LNCaP clone FGC (cell line): ENCODE results near the gene KIF5C.
"Not testable (repeated sequence)": the region's sequence is repeated elsewhere in the genome, so short reads cannot be mapped to it uniquely, and the experiment has no call there.

Experiments used
- DNase-seq: peaks from one replicate; pipeline ENCODE4 v3.0.0-alpha.2; 2011; ENCODE audit warnings: low read depth
- H3K4me3 ChIP-seq: 2 replicates; pipeline ENCODE4 v1.5.1; 2011; ENCODE audit warnings: mild to moderate bottlenecking, low read depth, low read length, control low read depth
- TF ChIP-seq, protein P1 (sequence below): IDR thresholded peaks from 2 replicates; pipeline ENCODE4 v1.5.1; 2012; ENCODE audit warnings: mild to moderate bottlenecking; ENCODE audit not compliant: control insufficient read depth, insufficient read depth; ENCODE audit errors: extremely low read depth

Gene KIF5C

GRCh38 chr2:148853458-148853857 lies 21.6 kb upstream of the KIF5C start:
- DNase-seq, result no peak
- TF ChIP-seq, protein P1, sequence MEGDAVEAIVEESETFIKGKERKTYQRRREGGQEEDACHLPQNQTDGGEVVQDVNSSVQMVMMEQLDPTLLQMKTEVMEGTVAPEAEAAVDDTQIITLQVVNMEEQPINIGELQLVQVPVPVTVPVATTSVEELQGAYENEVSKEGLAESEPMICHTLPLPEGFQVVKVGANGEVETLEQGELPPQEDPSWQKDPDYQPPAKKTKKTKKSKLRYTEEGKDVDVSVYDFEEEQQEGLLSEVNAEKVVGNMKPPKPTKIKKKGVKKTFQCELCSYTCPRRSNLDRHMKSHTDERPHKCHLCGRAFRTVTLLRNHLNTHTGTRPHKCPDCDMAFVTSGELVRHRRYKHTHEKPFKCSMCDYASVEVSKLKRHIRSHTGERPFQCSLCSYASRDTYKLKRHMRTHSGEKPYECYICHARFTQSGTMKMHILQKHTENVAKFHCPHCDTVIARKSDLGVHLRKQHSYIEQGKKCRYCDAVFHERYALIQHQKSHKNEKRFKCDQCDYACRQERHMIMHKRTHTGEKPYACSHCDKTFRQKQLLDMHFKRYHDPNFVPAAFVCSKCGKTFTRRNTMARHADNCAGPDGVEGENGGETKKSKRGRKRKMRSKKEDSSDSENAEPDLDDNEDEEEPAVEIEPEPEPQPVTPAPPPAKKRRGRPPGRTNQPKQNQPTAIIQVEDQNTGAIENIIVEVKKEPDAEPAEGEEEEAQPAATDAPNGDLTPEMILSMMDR, result no peak

DNA sequence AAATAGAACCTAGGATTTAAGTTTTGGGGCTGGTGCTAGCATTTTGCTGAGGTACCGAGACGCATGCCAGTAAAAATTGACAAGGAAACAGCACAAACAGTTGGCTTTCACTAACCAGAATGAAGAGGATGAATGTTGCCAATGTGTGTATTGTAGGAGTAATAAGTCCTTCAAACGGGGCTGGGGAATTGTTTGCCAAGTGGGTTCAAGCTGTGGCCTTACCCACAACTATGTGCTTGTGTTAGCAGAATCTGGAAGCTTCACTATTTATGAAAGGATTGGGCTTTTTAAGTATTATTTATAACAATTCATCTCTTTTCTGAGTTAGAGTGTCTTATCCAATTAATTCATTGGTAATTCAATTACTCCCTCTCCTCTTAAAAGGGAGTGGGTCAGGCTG lies 15.0 kb upstream of the KIF5C start:
- H3K4me3 ChIP-seq, result no peak overlapping the region
- TF ChIP-seq, protein P1, result no peak
- no peak for DNase-seq

More at GRCh38 chr2:148853458-148853857, 21.6 kb upstream of the KIF5C start:
- H3K4me3 ChIP-seq, result no peak overlapping the region

- TF ChIP-seq, protein P1, result no peak
- no peak for DNase-seq
- H3K4me3 ChIP-seq, result no peak overlapping the region
Observed at GRCh38 chr2:148861367-148861766, 13.7 kb upstream of the KIF5C start.

DNA sequence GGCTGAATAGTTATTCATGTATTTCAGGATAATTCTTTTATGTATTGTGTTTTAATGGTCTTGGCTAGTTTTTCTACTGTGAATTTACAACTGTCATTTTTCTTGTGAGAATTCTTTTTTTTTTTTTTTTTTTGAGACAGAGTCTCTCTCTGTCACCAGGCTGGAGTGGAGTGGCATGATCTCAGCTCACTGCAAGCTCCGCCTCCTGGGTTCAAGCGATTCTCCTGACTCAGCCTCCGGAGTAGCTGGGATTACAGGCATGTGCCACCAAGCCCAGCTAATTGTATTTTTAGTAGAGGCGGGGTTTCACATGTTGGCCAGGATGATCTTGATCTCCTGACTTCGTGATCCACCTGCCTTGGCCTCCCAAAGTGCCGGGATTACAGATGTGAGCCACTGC lies 12.5 kb upstream of the KIF5C start:
- not testable (repeated sequence) for H3K4me3 ChIP-seq, DNase-seq

DNA sequence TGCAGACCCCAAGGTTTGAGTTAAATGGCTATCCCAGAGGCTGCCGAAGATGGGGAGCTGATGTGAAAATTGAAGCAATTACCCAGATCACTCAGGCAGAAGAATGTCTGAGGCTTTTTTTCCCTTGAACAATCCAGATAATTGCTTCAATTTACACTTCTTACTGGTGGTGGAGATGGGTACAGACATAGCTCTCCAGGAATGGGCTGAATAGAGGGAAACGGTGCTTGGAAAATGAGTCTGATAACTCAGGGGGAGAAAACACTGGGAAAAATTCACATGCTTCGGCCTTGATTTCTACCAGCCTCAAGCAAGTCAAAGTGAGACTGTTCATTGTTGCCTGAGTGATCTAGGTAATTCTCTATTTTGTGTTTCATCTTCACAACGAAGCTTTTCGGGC lies 9.5 kb upstream of the KIF5C start:
- TF ChIP-seq, protein P1, result no peak
- no peak for DNase-seq
- H3K4me3 ChIP-seq, result no peak overlapping the region

GRCh38 chr2:148866091-148866490 lies 8.9 kb upstream of the KIF5C start:
- H3K4me3 ChIP-seq, result no peak overlapping the region
- DNase-seq, result no peak
- TF ChIP-seq, protein P1, result no peak

DNA sequence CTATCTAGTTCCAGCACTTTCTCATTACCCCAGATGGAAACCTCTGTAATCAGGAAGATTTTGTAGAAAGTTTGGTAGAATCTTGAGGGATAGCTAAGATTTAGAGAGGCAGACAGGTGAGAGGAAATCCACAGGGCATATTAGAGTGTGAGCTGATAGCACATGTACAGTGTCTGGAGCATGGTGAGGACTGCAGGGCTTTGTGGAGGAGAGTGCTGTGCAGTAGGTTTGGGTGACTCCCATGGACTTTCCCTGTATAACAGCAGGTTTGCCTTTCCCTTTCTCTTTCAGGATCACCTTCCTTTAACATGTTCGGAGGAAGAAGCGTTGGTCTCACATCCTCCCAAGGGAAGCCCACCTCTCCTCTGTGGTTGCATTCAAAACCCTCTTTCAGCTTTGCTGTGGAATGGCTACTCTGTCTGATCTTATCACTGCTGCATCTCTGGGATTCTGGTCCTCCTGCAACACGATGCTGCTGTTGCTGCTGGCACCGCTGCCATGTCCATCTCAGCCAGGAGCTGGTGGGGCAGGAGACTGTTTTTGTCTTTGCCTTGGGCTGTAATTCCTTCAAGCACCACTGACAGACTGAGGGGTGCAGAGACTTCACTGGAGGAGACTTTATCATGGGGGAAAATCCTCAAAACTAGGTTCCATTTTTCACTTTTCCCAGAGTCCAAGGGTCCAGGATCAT lies 7.8 kb upstream of the KIF5C start:
- no peak overlapping the region for H3K4me3 ChIP-seq
- TF ChIP-seq, protein P1, result no peak
- DNase-seq, result no peak
